Common myeloid progenitor, CD34-positive (primary cell): Measurements from ENCODE around the gene MCUB.

Source experiments
- CTCF ChIA-PET: fragments of 350-600 bp; sonication (Branson Sonifier 250); formaldehyde crosslinking; loops from one replicate; lab custom pipeline; 2021; ENCODE audit warnings: antibody characterized with exemption; lab: Charles Lee
- POLR2A ChIA-PET: fragments of 350-600 bp; sonication (Branson Sonifier 250); formaldehyde crosslinking; loops from one replicate; lab custom pipeline; 2021; ENCODE audit warnings: antibody characterized with exemption; lab: Charles Lee
- DNase-seq, 3 donors: peaks; one replicate each; pipeline versions ENCODE4 v3.0.0 to v3.0.0-alpha.2; 2013
- H3K27ac ChIP-seq, 2 experiments: 1 replicate in 1 of 2; 2 replicates in 1 of 2; pipeline ENCODE4 v1.7.0; 2013; ENCODE audit warnings: inconsistent platforms in 2 of 2, low read length in 2 of 2, mild to moderate bottlenecking in 2 of 2, low read depth in 1 of 2, moderate library complexity in 1 of 2; ENCODE audit not compliant: severe bottlenecking in 2 of 2, insufficient read depth in 1 of 2, poor library complexity in 1 of 2
- H3K27me3 ChIP-seq, 5 experiments: replicated peaks in 2 of 5; 1 replicate in 3 of 5; 2 replicates in 2 of 5; pipeline versions ENCODE4 v1.6.1 to v1.7.0; 2013; ENCODE audit warnings: low read length in 4 of 5, mild to moderate bottlenecking in 2 of 5, moderate library complexity in 2 of 5, inconsistent platforms in 1 of 5; ENCODE audit not compliant: insufficient read depth in 5 of 5, control insufficient read depth in 4 of 5
- H3K36me3 ChIP-seq, 4 experiments: 1 replicate in 2 of 4; 2 replicates in 2 of 4; pipeline versions ENCODE4 v1.6.1 to v1.7.0; 2013; ENCODE audit warnings: low read length in 3 of 4, control low read depth in 1 of 4, mild to moderate bottlenecking in 1 of 4; ENCODE audit not compliant: control insufficient read depth in 4 of 4, insufficient read depth in 4 of 4
- H3K4me1 ChIP-seq, 4 experiments: 1 replicate in 3 of 4; 2 replicates in 1 of 4; pipeline versions ENCODE4 v1.6.1 to v1.7.1; 2013; ENCODE audit warnings: low read length in 3 of 4, mild to moderate bottlenecking in 3 of 4, control low read depth in 1 of 4, inconsistent platforms in 1 of 4, moderate library complexity in 1 of 4; ENCODE audit not compliant: control insufficient read depth in 4 of 4, insufficient read depth in 4 of 4; ENCODE audit errors: control extremely low read depth in 1 of 4
- H3K4me3 ChIP-seq, 7 experiments: 1 replicate in 4 of 7; 2 replicates in 3 of 7; pipeline versions ENCODE4 v1.5.1 to v1.7.0; 2013; ENCODE audit warnings: mild to moderate bottlenecking in 7 of 7, low read length in 6 of 7, moderate library complexity in 6 of 7, inconsistent platforms in 2 of 7, low read depth in 2 of 7, control low read depth in 1 of 7; ENCODE audit not compliant: insufficient read depth in 4 of 7, control insufficient read depth in 1 of 7; ENCODE audit errors: extremely low read depth in 1 of 7
- H3K9me3 ChIP-seq, 5 experiments: 1 replicate in 4 of 5; 2 replicates in 1 of 5; pipeline versions ENCODE4 v1.6.1 to v1.7.1; 2013; ENCODE audit warnings: low read length in 4 of 5, mild to moderate bottlenecking in 2 of 5, inconsistent platforms in 1 of 5, low read depth in 1 of 5, moderate library complexity in 1 of 5; ENCODE audit not compliant: control insufficient read depth in 4 of 5, insufficient read depth in 2 of 5; ENCODE audit errors: control extremely low read depth in 1 of 5
- WGBS: methylation state at CpG from one replicate; pipeline ENCODE4 v1.1.5; 2013; ENCODE audit not compliant: insufficient coverage; 5-methylcytosine and 5-hydroxymethylcytosine counted together

MCUB gene

GRCh38 chr4:109682875-109683274 is 122.8 kb downstream of the MCUB start:
- ChIA-PET CTCF (interaction anchor here (0.9 to 1.2 kb wide), 2 partner anchors 13 to 294 kb away, joined by 3 read pairs; no protein-coding TSS in a partner anchor), POLR2A (no interaction called here)
- no CpG with 5 or more reads among the region's 2 CpGs for WGBS
- H3K36me3 ChIP-seq, result peaks cover 7 to 28% (median 12%) of the 10 kb centered on the region in 4 experiments
- no peak overlapping the region for H3K27ac ChIP-seq
- H3K9me3 ChIP-seq, result no peaks in the 10 kb centered on the region
- no peak for DNase-seq
- no peak overlapping the region for H3K4me3 ChIP-seq
- H3K27me3 ChIP-seq, result no peaks in the 10 kb centered on the region
- peaks cover 0 to 4% (median 2%) of the 10 kb centered on the region in 4 experiments for H3K4me1 ChIP-seq

GRCh38 chr4:109683621-109684253 is 123.7 kb downstream of the MCUB start:
- WGBS, result no CpG with 5 or more reads among the region's 6 CpGs
- H3K27ac ChIP-seq, result no peak overlapping the region
- ChIA-PET POLR2A (interaction anchor here (0.7 to 1.0 kb wide), 2 partner anchors 19 to 132 kb away, joined by 3 read pairs; partner anchors contain the start of gene GAR1), CTCF (interaction anchor here (0.8 to 1.6 kb wide), 5 partner anchors 18 to 293 kb away, joined by 3 to 5 read pairs (median 3); no protein-coding TSS in a partner anchor)
- peak in 2 of 3 donors; percentile 22 to 31 for DNase-seq
- H3K27me3 ChIP-seq, result no peaks in the 10 kb centered on the region
- peaks cover 10 to 34% (median 14%) of the 10 kb centered on the region in 4 experiments for H3K36me3 ChIP-seq
- H3K9me3 ChIP-seq, result no peaks in the 10 kb centered on the region
- H3K4me1 ChIP-seq, result peaks cover 0 to 4% (median 2%) of the 10 kb centered on the region in 4 experiments
- H3K4me3 ChIP-seq, result no peak overlapping the region

GRCh38 chr4:109684727-109685126 is 124.7 kb downstream of the MCUB start:
- no peaks in the 10 kb centered on the region for H3K27me3 ChIP-seq
- no peak overlapping the region for H3K27ac ChIP-seq
- no peak for DNase-seq
- no peaks in the 10 kb centered on the region for H3K9me3 ChIP-seq
- H3K36me3 ChIP-seq, result peaks cover 13 to 42% (median 17%) of the 10 kb centered on the region in 4 experiments
- H3K4me1 ChIP-seq, result peaks cover 0 to 4% (median 2%) of the 10 kb centered on the region in 4 experiments
- POLR2A ChIA-PET, result interaction anchor here (1.0 kb wide), 1 partner anchor 18 kb away, joined by 3 read pairs; no protein-coding TSS in a partner anchor
- no peak overlapping the region for H3K4me3 ChIP-seq
- CTCF ChIA-PET, result interaction anchor here (1.6 to 5.0 kb wide), 3 partner anchors 17 to 253 kb away, joined by 4 to 23 read pairs (median 5); partner anchors contain the start of gene CASP6

GRCh38 chr4:109690690-109691410 is 130.8 kb downstream of the MCUB start:
- Histone ChIP-seq H3K4me3 (no peak overlapping the region), H3K36me3 (peaks cover 13 to 72% (median 36%) of the 10 kb centered on the region in 4 experiments), H3K27ac (peak overlapping the region in 1 of 2 experiments; percentile 20), H3K27me3 (no peaks in the 10 kb centered on the region), H3K4me1 (peaks cover 0 to 11% (median 0%) of the 10 kb centered on the region in 4 experiments), H3K9me3 (no peaks in the 10 kb centered on the region)
- ChIA-PET CTCF (interaction anchor here (1.0 to 2.7 kb wide), 4 partner anchors 9 to 130 kb away, joined by 3 to 12 read pairs (median 3); partner anchors contain the start of gene CASP6), POLR2A (no interaction called here)
- DNase-seq, result peak in 1 of 3 donors; percentile 6
- WGBS, result 89% methylated on average over 2 of the region's 6 CpGs

- no peak for DNase-seq
- ChIA-PET POLR2A (no interaction called here), CTCF (interaction anchor here (1.0 to 2.7 kb wide), 4 partner anchors 10 to 130 kb away, joined by 3 to 12 read pairs (median 3); partner anchors contain the start of gene CASP6)
- Histone ChIP-seq H3K4me3 (no peak overlapping the region), H3K27me3 (no peaks in the 10 kb centered on the region), H3K27ac (peak overlapping the region in 1 of 2 experiments; percentile 20), H3K36me3 (peaks cover 13 to 78% (median 37%) of the 10 kb centered on the region in 4 experiments), H3K9me3 (no peaks in the 10 kb centered on the region), H3K4me1 (peaks cover 0 to 11% (median 0%) of the 10 kb centered on the region in 4 experiments)
- WGBS, result no CpG with 5 or more reads among the region's 1 CpG
Observed at GRCh38 chr4:109691411-109691920, 131.4 kb downstream of the MCUB start.

- Histone ChIP-seq H3K36me3 (peaks cover 7 to 42% (median 31%) of the 10 kb centered on the region in 4 experiments), H3K27ac (no peak overlapping the region), H3K27me3 (no peaks in the 10 kb centered on the region), H3K4me1 (peaks cover 2 to 35% (median 23%) of the 10 kb centered on the region in 4 experiments), H3K9me3 (no peaks in the 10 kb centered on the region), H3K4me3 (no peak overlapping the region)
- no peak for DNase-seq
- ChIA-PET CTCF (interaction anchor here (1.3 kb wide), 1 partner anchor 124 kb away, joined by 3 read pairs; no protein-coding TSS in a partner anchor), POLR2A (no interaction called here)
- 100% methylated on average over 1 of the region's 1 CpG for WGBS
Observed at GRCh38 chr4:109698656-109699055, 138.6 kb downstream of the MCUB start.
